ENCODE data around the gene PACS1.
A peak's percentile ranks its signal among the peaks of the same experiment; 100 is the strongest.
"Not testable (repeated sequence)": the region's sequence is repeated elsewhere in the genome, so short reads cannot be mapped to it uniquely, and the experiment has no call there.

Gene PACS1

GRCh38 chr11:66075273-66075672, 5.2 kb downstream of the PACS1 start:
- H3K4me3 ChIP-seq (ENCODE audit: control insufficient read depth, low read depth, low read length) = no peak overlapping the region
- DNase-seq (ENCODE audit: low read depth) = no peak
- no peak for TF ChIP-seq CTCF (conservative IDR thresholded peaks at IDR 0.05; ENCODE audit: control insufficient read depth, insufficient read depth, low read depth, low read length)

GRCh38 chr11:66076561-66076960, 6.5 kb downstream of the PACS1 start:
- DNase-seq (ENCODE audit: low read depth) = no peak
- H3K4me3 ChIP-seq (ENCODE audit: control insufficient read depth, low read depth, low read length) = no peak overlapping the region

GRCh38 chr11:66077927-66078326, 7.9 kb downstream of the PACS1 start:
- TF ChIP-seq CTCF (conservative IDR thresholded peaks at IDR 0.05; ENCODE audit: control insufficient read depth, insufficient read depth, low read depth, low read length) = no peak
- no peak for DNase-seq (ENCODE audit: low read depth)

More at GRCh38 chr11:66076561-66076960, 6.5 kb downstream of the PACS1 start:
- no peak for TF ChIP-seq CTCF (conservative IDR thresholded peaks at IDR 0.05; ENCODE audit: control insufficient read depth, insufficient read depth, low read depth, low read length)

GRCh38 chr11:66078949-66079348, 8.9 kb downstream of the PACS1 start:
- DNase-seq (ENCODE audit: low read depth) = not testable (repeated sequence)

More at GRCh38 chr11:66077927-66078326, 7.9 kb downstream of the PACS1 start:
- no peak overlapping the region for H3K4me3 ChIP-seq (ENCODE audit: control insufficient read depth, low read depth, low read length)

GRCh38 chr11:66080055-66080817, 10.2 kb downstream of the PACS1 start:
- peak; percentile 90 for DNase-seq (ENCODE audit: low read depth)
- TF ChIP-seq CTCF (conservative IDR thresholded peaks at IDR 0.05; ENCODE audit: control insufficient read depth, insufficient read depth, low read depth, low read length) = no peak

More at GRCh38 chr11:66078949-66079348, 8.9 kb downstream of the PACS1 start:
- not testable (repeated sequence) for H3K4me3 ChIP-seq (ENCODE audit: control insufficient read depth, low read depth, low read length)

GRCh38 chr11:66081505-66081904, 11.4 kb downstream of the PACS1 start:
- no peak for DNase-seq (ENCODE audit: low read depth)
- no peak overlapping the region for H3K4me3 ChIP-seq (ENCODE audit: control insufficient read depth, low read depth, low read length)
- no peak for TF ChIP-seq CTCF (conservative IDR thresholded peaks at IDR 0.05; ENCODE audit: control insufficient read depth, insufficient read depth, low read depth, low read length)

More at GRCh38 chr11:66080055-66080817, 10.2 kb downstream of the PACS1 start:
- H3K4me3 ChIP-seq (ENCODE audit: control insufficient read depth, low read depth, low read length) = no peak overlapping the region

- H3K4me3 ChIP-seq (ENCODE audit: control insufficient read depth, low read depth, low read length) = no peak overlapping the region
- DNase-seq (ENCODE audit: low read depth) = peak; percentile 27
- TF ChIP-seq CTCF (conservative IDR thresholded peaks at IDR 0.05; ENCODE audit: control insufficient read depth, insufficient read depth, low read depth, low read length) = no peak
Measured at GRCh38 chr11:66082946-66083698, 13.1 kb downstream of the PACS1 start.

Data from fibroblast of mammary gland (primary cell).